Loucy (cell line): Measurements from ENCODE around the gene TMEM132E.

Source experiments
- H2AFZ ChIP-seq: fragments of 200-600 bp; sonication (generic); 2 replicates; pipeline ENCODE4 v1.6.0; 2016; ENCODE audit warnings: antibody characterized with exemption, mild to moderate bottlenecking, low read length, moderate library complexity
- H3F3A ChIP-seq: fragments of 200-600 bp; 2 replicates; pipeline ENCODE4 v1.6.0; 2016; ENCODE audit warnings: antibody characterized with exemption, low read depth, mild to moderate bottlenecking
- H3K27me3 ChIP-seq: fragments of 200-600 bp; sonication (generic); 2 replicates; pipeline ENCODE4 v1.6.1; 2014; ENCODE audit warnings: low read length, mild to moderate bottlenecking; ENCODE audit not compliant: insufficient read depth, poor library complexity, severe bottlenecking
- H3K36me3 ChIP-seq: fragments of 200-600 bp; sonication (generic); 2 replicates; pipeline ENCODE4 v1.6.1; 2016; ENCODE audit warnings: low read length; ENCODE audit not compliant: insufficient read depth
- H3K4me1 ChIP-seq: fragments of 200-600 bp; sonication (generic); 2 replicates; pipeline ENCODE4 v1.5.1; 2014; ENCODE audit warnings: low read length, mild to moderate bottlenecking; ENCODE audit not compliant: insufficient read depth, poor library complexity, severe bottlenecking
- H3K4me2 ChIP-seq: fragments of 200-600 bp; sonication (generic); 2 replicates; pipeline ENCODE4 v1.6.0; 2014; ENCODE audit warnings: antibody characterized with exemption, low read length, low read depth, mild to moderate bottlenecking; ENCODE audit not compliant: poor library complexity, severe bottlenecking
- H3K4me3 ChIP-seq: fragments of 200-600 bp; sonication (generic); 2 replicates; pipeline ENCODE4 v1.5.1; 2014; ENCODE audit warnings: low read length, mild to moderate bottlenecking, mixed read lengths; ENCODE audit not compliant: poor library complexity, severe bottlenecking
- H3K79me2 ChIP-seq: fragments of 200-600 bp; sonication (generic); 2 replicates; pipeline ENCODE4 v1.6.1; 2014; ENCODE audit warnings: low read length; ENCODE audit not compliant: insufficient read depth
- H3K9ac ChIP-seq: fragments of 200-600 bp; sonication (generic); 2 replicates; pipeline ENCODE4 v1.6.0; 2014; ENCODE audit warnings: mild to moderate bottlenecking, low read depth, low read length, moderate library complexity; ENCODE audit not compliant: poor library complexity, severe bottlenecking
- H3K9me2 ChIP-seq: fragments of 200-600 bp; sonication (generic); replicated peaks from 2 replicates; pipeline ENCODE4 v1.6.1; 2016; ENCODE audit warnings: low read depth, low read length, mixed read lengths
- H3K9me3 ChIP-seq: fragments of 200-600 bp; sonication (generic); 2 replicates; pipeline ENCODE4 v1.6.1; 2014; ENCODE audit warnings: mild to moderate bottlenecking, antibody characterized with exemption, low read length, low read depth; ENCODE audit not compliant: insufficient read depth
- H4K20me1 ChIP-seq: fragments of 200-600 bp; sonication (generic); 2 replicates; pipeline ENCODE4 v1.6.0; 2014; ENCODE audit warnings: antibody characterized with exemption, low read length, mild to moderate bottlenecking; ENCODE audit not compliant: insufficient read depth, poor library complexity, severe bottlenecking
- CTCF ChIP-seq: fragments of 200-600 bp; sonication (generic); conservative IDR thresholded peaks from 2 replicates; pipeline ENCODE4 v1.5.1; 2014; ENCODE audit warnings: mild to moderate bottlenecking, antibody characterized with exemption, low read length
- EZH2phosphoT487 ChIP-seq: fragments of 200-600 bp; IDR thresholded peaks from 2 replicates; pipeline ENCODE4 v1.6.1; 2018; ENCODE audit warnings: antibody characterized with exemption, mild to moderate bottlenecking, moderate library complexity, borderline replicate concordance

TMEM132E gene

DNA sequence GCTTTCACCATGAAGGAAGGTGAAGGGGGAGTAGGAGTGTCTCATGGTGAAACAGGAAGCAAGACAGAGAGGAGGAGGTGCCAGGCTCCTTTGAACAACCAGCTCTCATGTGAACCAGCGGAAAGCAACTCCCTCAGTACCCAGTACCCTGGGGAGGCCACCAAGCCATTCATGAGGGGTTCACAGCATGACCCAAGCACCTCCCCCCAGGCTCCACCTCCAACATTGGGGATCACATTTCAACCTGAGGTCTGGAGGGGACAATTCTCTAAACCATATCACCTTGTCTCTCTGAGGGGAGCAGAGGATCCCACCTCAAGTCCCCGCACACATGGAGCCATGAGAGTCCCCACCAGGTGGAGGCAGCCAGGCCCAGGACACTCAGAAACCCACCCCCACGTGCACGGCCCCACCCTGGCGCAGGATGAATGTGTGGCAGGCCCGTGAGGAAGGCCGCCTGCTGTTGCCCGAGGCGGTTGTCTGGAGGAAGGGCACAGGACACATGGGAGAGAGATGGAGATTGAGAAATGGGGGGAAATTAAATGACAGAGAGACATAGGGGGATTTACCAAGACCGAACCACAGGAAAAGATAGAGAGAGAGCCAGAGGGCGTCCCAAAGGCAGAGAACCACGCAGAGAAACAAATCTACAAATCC lies 85.9 kb downstream of the TMEM132E start:
- Histone ChIP-seq H3K4me3 (no peak overlapping the region), H3K4me2 (peak overlapping the region; percentile 4), H3K36me3 (no peaks in the 10 kb centered on the region), H3K79me2 (no peaks in the 10 kb centered on the region), H3F3A (no peaks in the 10 kb centered on the region), H2AFZ (peak overlapping the region; percentile 82), H3K9me3 (no peaks in the 10 kb centered on the region), H3K27me3 (no peaks in the 10 kb centered on the region), H3K9ac (no peak overlapping the region), H4K20me1 (no peaks in the 10 kb centered on the region), H3K4me1 (peaks cover 8% of the 10 kb centered on the region), H3K9me2 (no peaks in the 10 kb centered on the region)
- no peak for TF ChIP-seq EZH2phosphoT487
- TF ChIP-seq CTCF, result no peak

DNA sequence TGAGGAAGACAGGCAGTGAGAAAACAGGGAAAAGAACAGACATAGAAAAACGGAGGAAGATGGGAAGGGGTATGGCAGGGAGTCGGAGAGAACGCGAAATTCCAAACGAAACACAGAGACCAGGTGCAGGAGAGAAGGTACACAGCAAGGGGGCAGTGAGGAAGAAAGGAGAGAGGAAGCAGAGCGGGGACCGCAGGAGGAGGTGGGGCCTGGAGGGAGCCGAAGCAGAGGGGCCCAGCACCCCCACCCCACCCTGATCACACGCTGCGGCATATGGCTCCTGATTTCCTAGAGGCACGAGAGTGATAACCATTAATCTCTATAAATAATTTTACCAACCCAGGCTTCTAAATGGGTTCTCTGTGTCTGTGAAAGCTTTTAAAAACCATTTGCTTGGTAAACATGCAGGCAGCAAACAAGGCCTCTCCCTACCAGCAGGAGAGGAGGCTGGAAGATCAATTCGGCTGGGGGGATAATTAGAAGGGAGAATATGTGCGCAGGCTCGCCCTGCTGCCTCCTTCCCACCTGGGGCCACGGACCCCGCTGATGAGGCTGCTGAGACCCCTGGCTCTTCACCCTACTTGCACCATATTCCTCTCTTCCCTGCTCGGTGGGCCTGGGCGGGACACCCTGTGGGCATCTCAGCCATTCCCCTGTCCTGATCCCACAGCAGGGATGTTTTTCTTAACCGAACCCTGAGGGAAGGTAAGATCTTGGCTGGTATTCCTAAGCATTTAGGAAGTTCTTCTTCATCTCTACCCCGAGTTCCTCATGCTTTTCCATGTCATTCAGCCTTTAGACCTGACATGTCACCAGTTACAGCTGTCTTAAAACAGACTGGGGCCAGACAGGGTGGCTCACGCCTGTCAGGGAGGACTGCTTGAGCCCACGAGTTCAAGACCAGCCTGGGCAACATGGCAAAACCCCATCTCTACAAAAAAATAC lies 86.7 kb downstream of the TMEM132E start:
- no peak overlapping the region for H3K4me2 ChIP-seq
- no peaks in the 10 kb centered on the region for H3K27me3 ChIP-seq
- no peaks in the 10 kb centered on the region for H3K9me2 ChIP-seq
- TF ChIP-seq EZH2phosphoT487 (no peak), CTCF (no peak)
- no peak overlapping the region for H3K9ac ChIP-seq
- no peaks in the 10 kb centered on the region for H3F3A ChIP-seq
- no peaks in the 10 kb centered on the region for H3K9me3 ChIP-seq
- no peaks in the 10 kb centered on the region for H4K20me1 ChIP-seq
- H2AFZ ChIP-seq, result no peak overlapping the region
- H3K79me2 ChIP-seq, result no peaks in the 10 kb centered on the region
- peaks cover 8% of the 10 kb centered on the region for H3K4me1 ChIP-seq
- H3K4me3 ChIP-seq, result no peak overlapping the region
- no peaks in the 10 kb centered on the region for H3K36me3 ChIP-seq

DNA sequence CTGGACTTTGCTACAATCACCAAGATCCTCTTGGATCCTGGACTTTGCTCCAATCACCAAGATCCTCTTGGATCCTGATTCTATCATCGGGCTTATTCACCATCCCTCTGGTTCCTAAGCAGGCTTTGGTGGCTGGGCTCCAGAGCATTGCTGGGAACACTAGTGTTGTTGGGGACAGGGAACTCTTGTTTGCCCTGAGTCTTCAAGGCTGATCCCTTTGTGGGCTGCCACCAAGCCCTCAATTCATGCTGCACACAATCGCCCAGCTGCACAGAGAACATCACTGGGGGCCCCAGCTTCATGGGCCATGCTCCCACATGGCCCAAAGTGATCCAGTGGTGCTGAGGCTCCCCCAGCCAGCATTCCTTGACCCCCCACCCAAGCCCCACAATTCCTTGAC lies 88.3 kb downstream of the TMEM132E start:
- no peaks in the 10 kb centered on the region for H3K9me2 ChIP-seq
- no peak overlapping the region for H2AFZ ChIP-seq
- H3K9ac ChIP-seq, result no peak overlapping the region
- peaks cover 8% of the 10 kb centered on the region for H3K4me1 ChIP-seq
- H3K4me2 ChIP-seq, result no peak overlapping the region
- H3K27me3 ChIP-seq, result no peaks in the 10 kb centered on the region
- no peak for TF ChIP-seq CTCF
- H3K9me3 ChIP-seq, result no peaks in the 10 kb centered on the region
- no peaks in the 10 kb centered on the region for H4K20me1 ChIP-seq
- no peaks in the 10 kb centered on the region for H3F3A ChIP-seq
- no peaks in the 10 kb centered on the region for H3K79me2 ChIP-seq
- no peak overlapping the region for H3K4me3 ChIP-seq
- no peaks in the 10 kb centered on the region for H3K36me3 ChIP-seq
